Spleen (tissue), 11 donors: ENCODE results near the gene TBC1D30. TPM values are rescaled to one million over a fixed set of nuclear protein-coding genes. Genes with fewer than 3 reads are reported as not detected.

Experiments used
- DNase-seq: peaks from one replicate; pipeline ENCODE4 v3.0.0-alpha.2; 2020
- H3K27ac ChIP-seq, 8 donors: fragments of 200-600 bp; sonication (generic) in 7 of 8; 1 replicate in 4 of 8; 2 replicates in 4 of 8; pipeline versions ENCODE4 v1.5.0 to v1.8.0; 2016 to 2021; ENCODE audit warnings: inconsistent platforms in 4 of 8, mild to moderate bottlenecking in 4 of 8, moderate library complexity in 1 of 8
- H3K27me3 ChIP-seq, 7 donors: fragments of 200-600 bp; sonication (generic) in 6 of 7; replicated peaks in 1 of 7; 1 replicate in 4 of 7; 2 replicates in 3 of 7; pipeline versions ENCODE4 v1.5.0 to v1.8.0; 2016 to 2021; ENCODE audit warnings: inconsistent platforms in 3 of 7, mild to moderate bottlenecking in 1 of 7
- H3K36me3 ChIP-seq, 6 donors: fragments of 200-600 bp; sonication (generic) in 5 of 6; 1 replicate in 4 of 6; 2 replicates in 2 of 6; pipeline versions ENCODE4 v1.5.0 to v1.8.0; 2016 to 2021; ENCODE audit warnings: inconsistent platforms in 2 of 6
- H3K4me1 ChIP-seq, 6 donors: fragments of 200-600 bp; sonication (generic) in 5 of 6; 1 replicate in 3 of 6; 2 replicates in 3 of 6; pipeline versions ENCODE4 v1.5.0 to v1.8.0; 2016 to 2021; ENCODE audit warnings: inconsistent platforms in 3 of 6
- H3K4me3 ChIP-seq, 8 donors: fragments of 200-600 bp; sonication (generic) in 7 of 8; 1 replicate in 4 of 8; 2 replicates in 4 of 8; pipeline versions ENCODE4 v1.5.0 to v1.8.0; 2016 to 2021; ENCODE audit warnings: inconsistent platforms in 4 of 8, mild to moderate bottlenecking in 4 of 8, moderate library complexity in 2 of 8
- H3K9me3 ChIP-seq, 8 donors: fragments of 200-600 bp; sonication (generic) in 7 of 8; 1 replicate in 4 of 8; 2 replicates in 4 of 8; pipeline versions ENCODE4 v1.5.0 to v1.8.0; 2016 to 2021; ENCODE audit warnings: inconsistent platforms in 4 of 8
- POLR2A ChIP-seq, 3 donors: fragments of 450-650 bp; IDR thresholded peaks; one replicate each; pipeline ENCODE4 v1.5.1; 2017; ENCODE audit warnings: antibody characterized with exemption in 3 of 3, mild to moderate bottlenecking in 1 of 3
- POLR2AphosphoS5 ChIP-seq, 3 donors: sonication (generic); formaldehyde crosslinking; IDR thresholded peaks; one replicate each; pipeline ENCODE4 v1.5.1; 2017; ENCODE audit warnings: antibody characterized with exemption in 3 of 3
- WGBS, 5 donors: extraction: QIAGEN DNeasy Blood & Tissue Kit in 3 of 5; methylation state at CpG; one replicate each; pipeline versions ENCODE4 v1.1.5 to v1.1.7; 2013 to 2018; 5-methylcytosine and 5-hydroxymethylcytosine counted together
- intact Hi-C: fragments of 100-400 bp; cut with DNase I; formaldehyde crosslinking; loops from one replicate; pipeline ENCODE4 v1.15.0; 2023; ENCODE audit warnings: low total_unique reads
- polyA plus RNA-seq, 3 donors: library from polyadenylated mRNA; stranded (reverse); fragments of 200-250 nt; gene quantifications; one replicate each; pipeline ENCODE4 v1.2.1, GENCODE V29; 2013
- total RNA-seq, 7 donors: library from RNA; depleted of rRNA in 3 of 7; stranded (reverse); fragments of >200 nt in 3 of 7; fragmentation: NEBNext Ultra II Directional in 4 of 7; extraction: Animal tissue kit (Norgen Biotek cat#: 25700) in 4 of 7; gene quantifications; one replicate each; pipeline versions ENCODE4 v1.1.0 to v1.2.1, GENCODE V29; 2016 to 2021
- TF ChIP-seq, protein P1 (sequence below), 11 experiments: fragments of 200-600 bp in 7 of 11; fragments of 450-650 bp in 4 of 11; sonication (generic) in 4 of 11; IDR thresholded peaks in 8 of 11; conservative IDR thresholded peaks in 3 of 11; 1 replicate in 7 of 11; 2 replicates in 4 of 11; pipeline versions ENCODE4 v1.4.0 to v1.8.0; 2016 to 2021; ENCODE audit warnings: antibody characterized with exemption in 11 of 11, inconsistent platforms in 4 of 11, mild to moderate bottlenecking in 1 of 11
- donor health status: healthy with polysubstance abuse.
- donor health status: DM: no; HTN: no; CAD: no; lungs with moderate emphysema.
- donor health status: DM: no; HTN: no; CAD: no.
- donor health status: Bipolar disorder and iron deficiency.
- donor health status: healthy.
- donor health status: DM: no; HTN: no; CAD: no.
- donor health status: DM: yes; HTN: yes; CAD: no.

Gene TBC1D30
- total and polyA plus RNA-seq, 10 donors: 1.3 to 15.7 (median 8.4) TPM

DNA sequence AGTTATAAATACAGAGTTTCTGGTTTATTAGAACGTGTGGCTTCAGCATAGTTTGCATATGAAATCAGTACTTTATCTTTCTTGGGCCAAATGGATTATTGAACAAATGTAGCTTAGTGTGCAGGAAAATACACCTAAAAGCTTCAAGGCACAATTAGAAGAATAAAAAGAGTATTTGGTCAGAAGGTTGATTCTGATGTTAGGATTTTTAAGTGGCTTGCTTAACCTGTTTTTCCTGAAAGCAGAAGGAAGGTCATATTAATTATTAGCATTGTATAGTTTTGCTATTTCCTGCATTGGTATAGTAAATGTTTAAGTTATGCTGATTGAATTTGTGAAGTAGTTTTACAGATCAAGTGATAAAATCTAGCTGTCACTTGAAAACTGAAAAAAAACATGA, 34.3 kb upstream of the TBC1D30 start:
- TF ChIP-seq POLR2A (IDR thresholded peaks at IDR 0.05) (no peak), POLR2AphosphoS5 (IDR thresholded peaks at IDR 0.05) (no peak)
- TF ChIP-seq, protein P1, sequence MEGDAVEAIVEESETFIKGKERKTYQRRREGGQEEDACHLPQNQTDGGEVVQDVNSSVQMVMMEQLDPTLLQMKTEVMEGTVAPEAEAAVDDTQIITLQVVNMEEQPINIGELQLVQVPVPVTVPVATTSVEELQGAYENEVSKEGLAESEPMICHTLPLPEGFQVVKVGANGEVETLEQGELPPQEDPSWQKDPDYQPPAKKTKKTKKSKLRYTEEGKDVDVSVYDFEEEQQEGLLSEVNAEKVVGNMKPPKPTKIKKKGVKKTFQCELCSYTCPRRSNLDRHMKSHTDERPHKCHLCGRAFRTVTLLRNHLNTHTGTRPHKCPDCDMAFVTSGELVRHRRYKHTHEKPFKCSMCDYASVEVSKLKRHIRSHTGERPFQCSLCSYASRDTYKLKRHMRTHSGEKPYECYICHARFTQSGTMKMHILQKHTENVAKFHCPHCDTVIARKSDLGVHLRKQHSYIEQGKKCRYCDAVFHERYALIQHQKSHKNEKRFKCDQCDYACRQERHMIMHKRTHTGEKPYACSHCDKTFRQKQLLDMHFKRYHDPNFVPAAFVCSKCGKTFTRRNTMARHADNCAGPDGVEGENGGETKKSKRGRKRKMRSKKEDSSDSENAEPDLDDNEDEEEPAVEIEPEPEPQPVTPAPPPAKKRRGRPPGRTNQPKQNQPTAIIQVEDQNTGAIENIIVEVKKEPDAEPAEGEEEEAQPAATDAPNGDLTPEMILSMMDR (IDR thresholded peaks at IDR 0.05 in 8 of 11, conservative IDR thresholded peaks at IDR 0.05 in 3 of 11): no peak
- intact Hi-C loops: no loop called here

DNA sequence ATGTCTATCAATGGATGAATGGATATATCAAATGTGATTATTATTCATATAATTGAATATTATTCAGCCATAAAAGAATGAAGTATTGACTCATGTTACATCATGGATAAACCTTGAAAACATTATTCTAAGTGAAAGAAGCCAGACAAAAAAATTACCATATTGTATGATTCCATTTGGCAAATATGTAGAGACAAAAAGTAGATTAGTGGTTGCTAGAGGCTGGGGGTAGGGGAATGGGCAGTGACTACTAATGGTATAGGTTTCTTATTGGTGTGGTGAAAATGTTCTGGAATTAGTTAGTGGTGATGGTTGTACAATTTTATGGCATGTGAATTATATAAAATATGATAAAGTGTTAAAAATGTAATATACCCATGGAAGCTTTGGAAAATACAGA, 33.4 kb upstream of the TBC1D30 start:
- Histone ChIP-seq H3K27ac (no peak overlapping the region), H3K9me3 (no peaks in the 10 kb centered on the region), H3K4me1 (peaks cover 0 to 1% (median 0%) of the 10 kb centered on the region in 6 donors), H3K36me3 (no peaks in the 10 kb centered on the region), H3K4me3 (no peak overlapping the region), H3K27me3 (no peaks in the 10 kb centered on the region)
- no peak for TF ChIP-seq POLR2AphosphoS5 (IDR thresholded peaks at IDR 0.05)
- intact Hi-C loops: no loop called here
- no peak for DNase-seq

More for the DNA sequence above, 34.3 kb upstream of the TBC1D30 start:
- no peak overlapping the region for H3K27ac ChIP-seq
- no peak for DNase-seq
- H3K27me3 ChIP-seq: peaks cover 0 to under 1% (median 0%) of the 10 kb centered on the region in 7 donors
- H3K4me1 ChIP-seq: no peaks in the 10 kb centered on the region
- 74 to 87% (median 80%) methylated on average over 1 of the region's 1 CpG for WGBS, 5 donors
- H3K4me3 ChIP-seq: no peak overlapping the region
- no peaks in the 10 kb centered on the region for H3K9me3 ChIP-seq
- no peaks in the 10 kb centered on the region for H3K36me3 ChIP-seq

DNA sequence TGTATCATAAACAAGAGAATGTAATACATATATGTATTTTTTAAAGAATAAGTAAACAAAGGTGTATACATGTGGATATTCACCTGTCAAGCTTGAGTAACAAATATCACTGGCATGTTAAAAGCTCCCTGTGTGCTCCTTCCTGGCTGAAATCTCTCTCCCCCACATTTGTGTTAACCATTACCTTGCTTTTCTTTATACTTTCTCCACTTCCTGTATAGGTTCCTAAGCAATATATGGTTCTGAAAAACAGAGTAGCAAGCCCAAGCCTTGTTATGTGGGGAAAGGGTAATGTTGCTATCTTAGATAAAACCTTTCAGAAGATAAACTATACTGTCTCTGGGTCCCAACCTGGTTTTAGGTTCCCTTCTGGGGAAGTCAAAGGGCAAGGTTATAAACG, 32.3 kb upstream of the TBC1D30 start:
- Histone ChIP-seq H3K4me1 (peaks cover 0 to 6% (median 0%) of the 10 kb centered on the region in 6 donors), H3K27me3 (no peaks in the 10 kb centered on the region), H3K4me3 (no peak overlapping the region), H3K27ac (no peak overlapping the region), H3K36me3 (no peaks in the 10 kb centered on the region), H3K9me3 (no peaks in the 10 kb centered on the region)
- 66 to 72% (median 69%) methylated on average over 1 of the region's 1 CpG for WGBS, 5 donors
- DNase-seq: no peak
- intact Hi-C loops: no loop called here
- TF ChIP-seq, protein P1 (IDR thresholded peaks at IDR 0.05 in 8 of 11, conservative IDR thresholded peaks at IDR 0.05 in 3 of 11): no peak
- TF ChIP-seq POLR2A (IDR thresholded peaks at IDR 0.05): no peak
- TF ChIP-seq POLR2AphosphoS5 (IDR thresholded peaks at IDR 0.05): no peak

- no peak for TF ChIP-seq POLR2A (IDR thresholded peaks at IDR 0.05)
- TF ChIP-seq POLR2AphosphoS5 (IDR thresholded peaks at IDR 0.05): no peak
- TF ChIP-seq, protein P1 (IDR thresholded peaks at IDR 0.05 in 8 of 11, conservative IDR thresholded peaks at IDR 0.05 in 3 of 11): no peak
- intact Hi-C loops: no loop called here
- WGBS, 5 donors: 69 to 78% (median 72%) methylated on average over 3 of the region's 3 CpGs
Measured at GRCh38 chr12:64793610-64794009, 30.8 kb upstream of the TBC1D30 start.

GRCh38 chr12:64794305-64794704, 30.1 kb upstream of the TBC1D30 start:
- Histone ChIP-seq H3K36me3 (no peaks in the 10 kb centered on the region), H3K4me3 (no peak overlapping the region), H3K27ac (no peak overlapping the region), H3K4me1 (peaks cover 0 to 6% (median 0%) of the 10 kb centered on the region in 6 donors), H3K9me3 (no peaks in the 10 kb centered on the region), H3K27me3 (no peaks in the 10 kb centered on the region)
- TF ChIP-seq, protein P1 (IDR thresholded peaks at IDR 0.05 in 8 of 11, conservative IDR thresholded peaks at IDR 0.05 in 3 of 11): no peak
- TF ChIP-seq POLR2A (IDR thresholded peaks at IDR 0.05) (no peak), POLR2AphosphoS5 (IDR thresholded peaks at IDR 0.05) (no peak)
- WGBS, 5 donors: 71 to 85% (median 75%) methylated on average over 3 of the region's 3 CpGs
- intact Hi-C loops: no loop called here
- no peak for DNase-seq

More at GRCh38 chr12:64793610-64794009, 30.8 kb upstream of the TBC1D30 start:
- H3K4me1 ChIP-seq: peaks cover 0 to 6% (median 0%) of the 10 kb centered on the region in 6 donors
- H3K36me3 ChIP-seq: no peaks in the 10 kb centered on the region
- H3K9me3 ChIP-seq: no peaks in the 10 kb centered on the region
- DNase-seq: no peak
- no peak overlapping the region for H3K4me3 ChIP-seq
- H3K27me3 ChIP-seq: no peaks in the 10 kb centered on the region
- H3K27ac ChIP-seq: no peak overlapping the region
